CD4-positive, alpha-beta T cell (primary cell): ENCODE data around the gene MAN1B1. TPM values are rescaled to one million over a fixed set of nuclear protein-coding genes. Genes with fewer than 3 reads are reported as not detected.

ENCODE experiments used
- total RNA-seq, 174 experiments: library from RNA in 2 of 174; stranded (reverse) in 2 of 174; gene quantifications; one replicate each; pipeline ENCODE4 v1.2.3 and lab custom pipeline; 2021 to 2026

The MAN1B1 gene
- total RNA-seq, 2 experiments from 2014 or later: 60.9 to 66.9 TPM

Other genes starting within 250 kb of the MAN1B1 start
- gene AJM1, start 244.5 kb upstream of the MAN1B1 start, total RNA-seq: 1 to 10 TPM; 1.1 to 1.2 TPM
- gene PHPT1, start 237.6 kb upstream of the MAN1B1 start, total RNA-seq: 10 to 100 TPM; 13.6 to 17.8 TPM
- 1 to 10 TPM; 2.2 to 3.4 TPM for gene MAMDC4, start 234.6 kb upstream of the MAN1B1 start, total RNA-seq
- gene EDF1, start 220.7 kb upstream of the MAN1B1 start, total RNA-seq: 100 to 1,000 TPM; 215 to 220 TPM
- gene TRAF2, start 200.5 kb upstream of the MAN1B1 start, total RNA-seq: 10 to 100 TPM; 10.6 to 11.6 TPM
- 10 to 100 TPM; 41.0 to 41.7 TPM for gene FBXW5, start 142.2 kb upstream of the MAN1B1 start, total RNA-seq
- not detected for gene C8G, start 141.7 kb upstream of the MAN1B1 start, total RNA-seq
- 1 to 10 TPM; 1.3 to 1.5 TPM for gene LCN12, start 134.7 kb upstream of the MAN1B1 start, total RNA-seq
- 10 to 100 TPM; 40.6 to 41.0 TPM for gene PTGDS, start 109.5 kb upstream of the MAN1B1 start, total RNA-seq
- gene LCNL1, start 104.0 kb upstream of the MAN1B1 start, total RNA-seq: 1 to 10 TPM in 1 of 2 experiments, under 1 TPM in 1; 0.93 to 1.0 TPM
- gene PAXX, start 94.6 kb upstream of the MAN1B1 start, total RNA-seq: 10 to 100 TPM; 67.0 to 67.8 TPM
- 1 to 10 TPM; 2.1 to 2.8 TPM for gene CLIC3, start 90.4 kb upstream of the MAN1B1 start, total RNA-seq
- 10 to 100 TPM; 80.1 to 86.8 TPM for gene ABCA2, start 58.7 kb upstream of the MAN1B1 start, total RNA-seq
- 1 to 10 TPM; 1.7 to 1.8 TPM for gene FUT7, start 54.9 kb upstream of the MAN1B1 start, total RNA-seq
- gene NPDC1, start 40.8 kb upstream of the MAN1B1 start, total RNA-seq: 10 to 100 TPM; 15.3 to 16.0 TPM
- not detected for gene ENTPD2, start 32.9 kb upstream of the MAN1B1 start, total RNA-seq
- under 1 TPM; 0.17 to 0.19 TPM for gene SAPCD2, start 16.4 kb upstream of the MAN1B1 start, total RNA-seq
- 1 to 10 TPM; 6.5 to 6.8 TPM for gene UAP1L1, start 9.5 kb upstream of the MAN1B1 start, total RNA-seq
- gene DPP7, start 27.7 kb downstream of the MAN1B1 start, total RNA-seq: 100 to 1,000 TPM; 344 to 349 TPM
- gene GRIN1, start 52.2 kb downstream of the MAN1B1 start, total RNA-seq: not detected
- gene LRRC26, start 83.1 kb downstream of the MAN1B1 start, total RNA-seq: not detected
- not detected for gene TMEM210, start 85.1 kb downstream of the MAN1B1 start, total RNA-seq
- 100 to 1,000 TPM; 144 to 149 TPM for gene ANAPC2, start 101.6 kb downstream of the MAN1B1 start, total RNA-seq
- gene SSNA1, start 101.7 kb downstream of the MAN1B1 start, total RNA-seq: 10 to 100 TPM; 30.1 to 30.5 TPM
- 1 to 10 TPM; 6.1 to 8.6 TPM for gene TPRN, start 113.8 kb downstream of the MAN1B1 start, total RNA-seq
- 10 to 100 TPM; 18.2 to 18.7 TPM for gene TMEM203, start 118.7 kb downstream of the MAN1B1 start, total RNA-seq
- 10 to 100 TPM; 22.8 to 25.3 TPM for gene NDOR1, start 118.7 kb downstream of the MAN1B1 start, total RNA-seq
- gene RNF208, start 135.3 kb downstream of the MAN1B1 start, total RNA-seq: under 1 TPM; 0.66 to 0.67 TPM
- gene CYSRT1, start 138.2 kb downstream of the MAN1B1 start, total RNA-seq: under 1 TPM; 0.33 to 0.42 TPM
- gene RNF224, start 140.5 kb downstream of the MAN1B1 start, total RNA-seq: under 1 TPM in 1 of 2 experiments, not detected in 1; 0.14 TPM
- gene SLC34A3, start 143.9 kb downstream of the MAN1B1 start, total RNA-seq: not detected
- 10 to 100 TPM; 93.8 to 98.2 TPM for gene TUBB4B, start 154.3 kb downstream of the MAN1B1 start, total RNA-seq
- gene STPG3, start 164.3 kb downstream of the MAN1B1 start, total RNA-seq: not detected
- gene NELFB, start 168.3 kb downstream of the MAN1B1 start, total RNA-seq: 10 to 100 TPM; 20.7 to 21.2 TPM
- gene TOR4A, start 190.7 kb downstream of the MAN1B1 start, total RNA-seq: under 1 TPM; 0.67 to 0.80 TPM
- 1 to 10 TPM in 1 of 2 experiments, under 1 TPM in 1; 0.96 to 1.4 TPM for gene NRARP, start 215.3 kb downstream of the MAN1B1 start, total RNA-seq